Loucy (cell line): Measurements from ENCODE around the gene TAGLN3.

ENCODE experiments used
- EZH2phosphoT487 ChIP-seq: fragments of 200-600 bp; IDR thresholded peaks from 2 replicates; pipeline ENCODE4 v1.6.1; 2018; ENCODE audit warnings: antibody characterized with exemption, mild to moderate bottlenecking, moderate library complexity, borderline replicate concordance
- TF ChIP-seq, protein P1 (sequence below): fragments of 200-600 bp; sonication (generic); conservative IDR thresholded peaks from 2 replicates; pipeline ENCODE4 v1.5.1; 2014; ENCODE audit warnings: mild to moderate bottlenecking, antibody characterized with exemption, low read length

GRCh38 chr3:111971533-111972130 is 27.1 kb upstream of the TAGLN3 start:
- TF ChIP-seq, protein P1, sequence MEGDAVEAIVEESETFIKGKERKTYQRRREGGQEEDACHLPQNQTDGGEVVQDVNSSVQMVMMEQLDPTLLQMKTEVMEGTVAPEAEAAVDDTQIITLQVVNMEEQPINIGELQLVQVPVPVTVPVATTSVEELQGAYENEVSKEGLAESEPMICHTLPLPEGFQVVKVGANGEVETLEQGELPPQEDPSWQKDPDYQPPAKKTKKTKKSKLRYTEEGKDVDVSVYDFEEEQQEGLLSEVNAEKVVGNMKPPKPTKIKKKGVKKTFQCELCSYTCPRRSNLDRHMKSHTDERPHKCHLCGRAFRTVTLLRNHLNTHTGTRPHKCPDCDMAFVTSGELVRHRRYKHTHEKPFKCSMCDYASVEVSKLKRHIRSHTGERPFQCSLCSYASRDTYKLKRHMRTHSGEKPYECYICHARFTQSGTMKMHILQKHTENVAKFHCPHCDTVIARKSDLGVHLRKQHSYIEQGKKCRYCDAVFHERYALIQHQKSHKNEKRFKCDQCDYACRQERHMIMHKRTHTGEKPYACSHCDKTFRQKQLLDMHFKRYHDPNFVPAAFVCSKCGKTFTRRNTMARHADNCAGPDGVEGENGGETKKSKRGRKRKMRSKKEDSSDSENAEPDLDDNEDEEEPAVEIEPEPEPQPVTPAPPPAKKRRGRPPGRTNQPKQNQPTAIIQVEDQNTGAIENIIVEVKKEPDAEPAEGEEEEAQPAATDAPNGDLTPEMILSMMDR, result no peak
- TF ChIP-seq EZH2phosphoT487, result no peak
